Measurements from ENCODE around the gene UNC5A.

The UNC5A gene

GRCh38 chr5:176899296-176899891, 89.0 kb downstream of the UNC5A start, which contains the start of gene HK3:
Gene HK3 (minus strand): TSS chr5:176899346. CDS start chr5:176896159, 3,187 bp downstream.
- peak; percentile 74 to 91 (median 86) for DNase-seq

GRCh38 chr5:176899946-176900779, 89.8 kb downstream of the UNC5A start:
- DNase-seq = peak in 2 of 4 experiments; percentile 39 to 43

GRCh38 chr5:176900780-176901204, 90.4 kb downstream of the UNC5A start:
- no peak for DNase-seq

GRCh38 chr5:176901260-176902101, 91.1 kb downstream of the UNC5A start:
- DNase-seq = peak; percentile 69 to 89 (median 81)

DNA sequence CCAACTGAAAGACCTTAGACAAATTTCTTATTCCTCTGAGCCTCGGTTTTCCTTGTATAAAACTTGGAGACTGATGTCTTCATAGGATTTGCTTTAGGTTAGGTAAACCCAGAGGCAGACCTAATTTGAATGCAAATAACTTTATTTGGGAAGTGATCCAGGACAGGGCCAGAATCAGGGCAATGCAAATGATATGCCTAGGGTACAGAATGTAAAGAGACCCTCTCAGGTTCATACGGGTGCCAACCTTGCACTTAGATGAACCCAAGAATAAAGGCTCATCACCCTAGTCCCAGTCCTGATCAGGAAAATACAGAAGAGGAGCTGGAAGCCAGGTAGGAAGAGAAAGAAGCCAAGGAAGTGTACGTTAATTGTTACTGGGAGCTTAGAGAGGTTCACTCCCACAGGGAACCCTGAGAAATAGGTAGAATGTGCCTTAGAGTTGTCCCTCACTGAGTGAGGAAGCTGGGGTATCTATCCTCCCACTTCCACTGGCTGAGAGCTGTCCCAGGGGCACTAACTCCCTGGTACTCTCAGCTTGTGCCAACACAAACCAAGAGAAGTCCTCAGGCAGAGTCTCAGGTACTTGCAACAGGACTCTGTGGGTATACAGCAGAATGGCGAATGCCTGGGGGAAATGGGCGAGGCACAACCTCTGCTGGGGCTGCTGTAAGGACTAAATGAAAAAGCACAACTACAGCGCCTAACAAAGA, 91.9 kb downstream of the UNC5A start:
- no peak for DNase-seq

- DNase-seq = peak; percentile 68 to 84 (median 83)
These were observed 92.7 kb downstream of the UNC5A start for GRCh38 chr5:176902911-176903664.

- DNase-seq = no peak
These were observed 93.9 kb downstream of the UNC5A start for GRCh38 chr5:176904276-176904675.

DNA sequence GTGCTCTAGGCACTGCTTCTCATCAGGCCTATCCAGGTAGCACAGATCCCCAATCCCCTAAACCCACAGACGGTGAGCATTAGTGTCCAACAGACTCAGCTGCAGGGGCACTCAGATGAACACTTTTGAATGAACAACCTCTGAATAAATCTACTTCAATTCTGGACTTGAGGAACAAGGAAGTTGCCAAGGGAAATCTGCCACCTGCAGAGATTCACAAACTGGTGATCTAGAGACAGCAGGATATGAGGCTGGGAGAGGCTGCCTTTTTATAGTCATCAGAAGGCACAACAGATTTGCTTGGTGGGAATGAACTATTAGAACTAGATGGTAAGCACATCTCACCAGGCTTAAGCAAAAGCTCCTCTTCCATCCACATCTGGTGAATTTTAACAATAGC, 95.8 kb downstream of the UNC5A start:
- no peak for DNase-seq

DNA sequence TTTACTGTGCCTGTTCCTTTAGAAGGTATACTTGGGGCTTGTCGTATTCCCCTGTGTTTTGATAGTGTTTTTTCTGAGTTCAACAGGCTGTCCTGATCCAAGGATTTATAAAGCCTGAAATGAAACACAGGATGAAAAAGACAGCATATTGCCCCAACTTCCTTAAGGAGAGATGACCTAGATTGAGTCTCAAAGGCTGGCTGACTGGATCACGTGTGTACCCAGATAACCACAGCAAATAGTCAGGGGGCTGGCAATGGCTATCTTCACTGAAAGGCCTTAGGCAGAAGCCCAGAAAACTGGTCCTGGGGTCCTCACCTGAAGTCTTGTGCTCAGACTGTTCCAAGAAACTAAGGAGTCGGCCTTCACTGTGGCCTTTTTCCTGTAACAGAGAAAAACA, 96.4 kb downstream of the UNC5A start:
- no peak for DNase-seq

DNA sequence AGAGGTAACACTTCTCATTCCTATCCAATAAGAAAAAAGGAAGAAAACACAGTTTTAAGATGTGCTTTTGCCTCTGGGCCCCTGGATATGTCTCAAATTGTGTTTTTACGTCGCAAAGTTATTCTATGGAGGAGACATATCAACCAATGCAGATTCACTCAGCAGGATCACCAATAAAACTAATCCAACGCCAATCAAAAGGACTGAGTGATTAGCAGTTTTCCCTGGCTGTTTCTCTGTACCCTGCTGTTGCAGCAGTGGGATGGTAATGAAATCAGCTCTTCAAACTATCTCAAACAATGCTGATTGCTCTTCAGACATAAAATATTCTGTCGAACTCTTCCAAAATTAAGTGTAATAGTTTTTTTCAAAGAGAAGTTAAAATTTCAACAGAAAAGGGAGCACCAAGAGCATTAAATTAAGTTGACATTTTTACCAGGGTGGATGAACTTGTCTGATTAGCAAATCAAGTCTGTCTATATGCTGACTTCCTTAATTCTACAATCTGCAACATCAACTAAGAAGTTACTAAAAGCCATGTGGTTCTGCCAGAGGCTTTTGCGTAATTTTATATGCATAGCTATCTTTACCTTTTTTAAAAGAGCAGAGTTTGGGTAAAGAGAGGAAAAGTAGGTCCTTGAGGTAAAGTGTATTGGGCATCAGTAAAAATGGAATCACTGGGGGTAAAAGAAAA, 98.5 kb downstream of the UNC5A start:
- DNase-seq = peak in 3 of 4 experiments; percentile 39 to 76 (median 76)

DNA sequence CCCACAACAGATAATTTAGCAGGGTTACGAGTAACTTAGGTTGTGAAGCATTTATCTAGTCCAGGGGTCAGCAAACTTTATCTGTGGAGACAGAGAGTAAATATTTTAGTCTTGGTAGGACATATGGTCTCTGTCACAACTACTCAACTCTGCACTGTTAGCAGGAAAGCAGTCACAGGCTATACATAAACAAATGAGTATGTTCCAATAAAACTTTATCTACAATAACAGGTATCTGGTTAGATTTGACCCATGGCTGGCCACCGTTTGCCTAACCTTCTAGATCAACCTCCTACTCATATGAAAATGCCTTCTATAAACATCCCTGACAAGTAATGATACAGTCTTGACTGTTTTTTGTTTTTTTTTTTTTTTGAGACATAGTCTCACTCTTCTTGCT, 101.8 kb downstream of the UNC5A start:
- no peak for DNase-seq

- DNase-seq = no peak
These were observed 105.5 kb downstream of the UNC5A start for GRCh38 chr5:176915906-176916305.

GRCh38 chr5:176916337-176916736, 106.0 kb downstream of the UNC5A start:
- no peak for DNase-seq

- no peak for DNase-seq
These were observed 108.3 kb downstream of the UNC5A start for GRCh38 chr5:176918613-176919012.

DNA sequence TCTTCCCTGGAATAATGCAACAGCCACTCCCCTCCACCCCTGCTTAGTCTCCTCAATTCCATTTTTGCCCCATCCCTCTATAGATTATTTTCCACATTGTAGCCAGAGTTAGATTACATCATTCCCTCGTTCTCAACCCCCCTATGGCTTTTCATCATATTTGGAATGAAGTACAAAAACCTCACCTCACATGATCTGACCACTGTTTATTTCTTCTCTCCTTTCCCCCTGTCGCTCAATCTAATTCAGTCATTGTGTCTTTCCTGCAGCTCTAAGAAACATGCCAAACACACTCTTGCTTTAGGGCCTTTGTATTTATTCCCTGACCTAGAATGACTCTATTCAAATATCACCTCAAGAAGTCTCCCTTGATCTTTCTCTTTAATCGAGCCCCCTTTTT, 111.4 kb downstream of the UNC5A start:
- no peak for DNase-seq

DNA sequence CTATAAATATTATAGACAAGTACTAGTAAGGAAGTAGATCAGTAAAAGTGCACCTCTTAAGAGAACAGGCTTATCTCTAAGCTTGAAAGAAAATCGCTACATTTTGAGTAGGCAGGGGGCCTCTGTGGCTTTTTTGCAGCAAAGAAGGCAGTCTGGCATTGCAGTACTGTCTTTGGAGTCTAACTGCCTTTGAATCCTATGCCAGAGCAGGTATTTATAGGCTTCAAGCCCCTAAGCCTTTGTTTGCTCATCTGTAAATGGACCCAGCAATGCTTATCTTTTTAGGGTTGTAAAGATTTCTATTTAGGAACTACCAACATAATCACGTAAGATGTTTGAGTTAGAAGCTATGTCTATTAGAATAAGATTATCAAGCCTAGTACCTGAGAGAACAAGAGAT, 112.5 kb downstream of the UNC5A start:
- no peak for DNase-seq

GRCh38 chr5:176927562-176927961, 117.2 kb downstream of the UNC5A start:
- DNase-seq = no peak

- DNase-seq = no peak
These were observed 119.3 kb downstream of the UNC5A start for GRCh38 chr5:176929654-176930053.

Measured in suppressor macrophage (primary cell).